ENCODE data around the gene SLC35F6. TPM values are rescaled to one million over a fixed set of nuclear protein-coding genes. Genes with fewer than 3 reads are reported as not detected.
A peak's percentile ranks its signal among the peaks of the same experiment; 100 is the strongest.

Gene SLC35F6
- total RNA-seq, 1 donor from 2014 or later: 5.6 TPM

DNA sequence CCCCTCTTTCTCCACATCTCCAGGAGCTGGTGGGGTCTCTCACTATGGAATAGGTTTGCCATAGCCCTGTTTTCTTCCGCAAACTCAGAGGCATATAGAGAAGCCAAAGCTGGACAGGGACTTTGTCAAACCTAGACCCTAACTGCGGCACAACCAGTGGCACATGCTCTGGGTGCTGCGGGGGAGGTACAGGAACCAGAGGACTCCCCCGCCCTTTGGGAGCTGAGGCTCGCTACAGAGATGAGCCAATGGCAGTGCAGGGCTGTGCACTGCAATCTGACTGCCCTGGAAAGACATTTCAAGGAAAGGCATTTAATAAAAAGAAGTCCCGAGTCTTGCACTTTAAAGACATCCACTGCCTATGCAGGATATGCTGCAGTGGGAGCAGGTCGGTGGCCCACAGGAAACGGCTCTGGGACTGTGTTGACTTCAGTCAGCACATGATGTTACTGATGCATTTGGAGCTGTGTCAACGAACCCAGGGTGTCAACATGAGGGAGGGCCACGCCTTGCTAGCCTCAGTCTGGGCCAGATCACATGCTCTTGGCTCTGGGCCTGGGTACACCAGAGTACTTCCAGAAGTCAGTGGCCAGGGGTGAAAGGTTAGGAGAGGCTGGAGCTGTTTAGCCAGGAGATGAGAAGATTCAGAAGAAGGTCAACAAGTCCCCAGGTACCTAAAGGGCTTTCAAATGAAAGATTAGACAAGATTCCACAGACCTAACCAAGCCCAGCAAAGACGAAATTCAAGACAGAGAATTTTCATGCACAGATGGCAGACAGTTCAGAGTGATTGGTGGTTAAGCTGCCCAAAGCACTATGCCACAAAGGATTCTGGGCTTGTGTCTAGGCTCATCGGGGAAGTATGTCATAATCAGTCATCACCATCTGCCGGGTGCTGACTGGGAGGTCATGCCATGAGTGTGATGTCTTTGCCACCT is 8.2 kb downstream of the SLC35F6 start:
- peaks cover 29% of the 10 kb centered on the region for H4K20me1 ChIP-seq (ENCODE audit: low read depth)
- TF ChIP-seq EZH2 (IDR thresholded peaks at IDR 0.05) (no peak), EZH2phosphoT487 (IDR thresholded peaks at IDR 0.05) (no peak), CTCF (IDR thresholded peaks at IDR 0.05) (no peak)
- no peaks in the 10 kb centered on the region for H3K9me3 ChIP-seq (ENCODE audit: low read depth)
- H3K4me3 Mint-ChIP-seq: no peak overlapping the region
- peaks cover 5% of the 10 kb centered on the region for H3K4me1 Mint-ChIP-seq
- peaks cover 5% of the 10 kb centered on the region for H3K36me3 Mint-ChIP-seq
- no peak overlapping the region for H3K9ac ChIP-seq
- no peaks in the 10 kb centered on the region for H3K79me2 ChIP-seq (ENCODE audit: low read depth)
- H3K27ac ChIP-seq: no peak overlapping the region
- no peaks in the 10 kb centered on the region for H3F3A ChIP-seq (ENCODE audit: low read depth)
- peaks cover 5% of the 10 kb centered on the region for H3K27me3 Mint-ChIP-seq (ENCODE audit: insufficient read depth, low read depth)
- H3K4me1 ChIP-seq: peaks cover under 1% of the 10 kb centered on the region
- H3K4me3 ChIP-seq: no peak overlapping the region
- DNase-seq (ENCODE audit: low spot score): no peak
- H3K27me3 ChIP-seq: no peaks in the 10 kb centered on the region
- no peaks in the 10 kb centered on the region for H3K9me3 Mint-ChIP-seq
- no peaks in the 10 kb centered on the region for H3K36me3 ChIP-seq
- no peak overlapping the region for H3K4me2 ChIP-seq
- H2AFZ ChIP-seq (replicated peaks): no peak overlapping the region
- no peak overlapping the region for H3K27ac Mint-ChIP-seq

DNA sequence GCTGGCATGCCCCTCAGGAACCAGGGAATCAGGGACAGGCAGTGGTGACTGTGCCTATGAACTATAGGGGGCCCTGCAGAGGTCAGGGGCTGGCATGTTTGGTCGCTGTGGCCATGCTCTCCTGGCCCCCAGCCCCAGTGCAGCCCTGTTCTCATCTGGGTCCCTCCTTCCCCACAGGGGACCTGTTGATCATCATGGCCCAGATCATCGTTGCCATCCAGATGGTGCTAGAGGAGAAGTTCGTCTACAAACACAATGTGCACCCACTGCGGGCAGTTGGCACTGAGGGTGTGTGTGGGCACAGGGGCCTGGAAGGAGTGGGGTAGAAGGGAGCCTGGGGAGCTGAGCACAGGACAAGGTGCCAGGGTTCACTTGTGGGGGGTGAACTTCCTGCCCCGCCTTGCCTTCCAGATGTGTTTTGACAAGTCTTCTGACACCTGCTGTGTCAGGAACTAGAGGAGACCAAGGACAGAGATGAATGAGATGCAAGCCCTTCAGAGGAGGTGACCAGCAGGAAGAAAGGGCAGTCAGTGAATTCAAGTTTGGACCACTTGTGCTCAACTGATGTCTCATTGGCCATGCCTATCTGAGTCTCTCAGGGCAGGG is 12.2 kb downstream of the SLC35F6 start:
- DNase-seq (ENCODE audit: low spot score): no peak
- no peaks in the 10 kb centered on the region for H3K36me3 ChIP-seq

DNA sequence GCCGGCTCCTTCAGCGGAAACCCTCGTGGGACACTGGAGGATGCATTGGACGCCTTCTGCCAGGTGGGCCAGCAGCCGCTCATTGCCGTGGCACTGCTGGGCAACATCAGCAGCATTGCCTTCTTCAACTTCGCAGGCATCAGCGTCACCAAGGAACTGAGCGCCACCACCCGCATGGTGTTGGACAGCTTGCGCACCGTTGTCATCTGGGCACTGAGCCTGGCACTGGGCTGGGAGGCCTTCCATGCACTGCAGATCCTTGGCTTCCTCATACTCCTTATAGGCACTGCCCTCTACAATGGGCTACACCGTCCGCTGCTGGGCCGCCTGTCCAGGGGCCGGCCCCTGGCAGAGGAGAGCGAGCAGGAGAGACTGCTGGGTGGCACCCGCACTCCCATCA is 14.0 kb downstream of the SLC35F6 start:
- TF ChIP-seq EZH2 (IDR thresholded peaks at IDR 0.05) (no peak), EZH2phosphoT487 (IDR thresholded peaks at IDR 0.05) (no peak), CTCF (IDR thresholded peaks at IDR 0.05) (no peak)
- no peak overlapping the region for H3K27ac ChIP-seq
- Mint-ChIP-seq H3K4me1 (no peaks in the 10 kb centered on the region), H3K9me3 (no peaks in the 10 kb centered on the region), H3K27me3 (ENCODE audit: insufficient read depth, low read depth) (peaks cover 12% of the 10 kb centered on the region), H3K36me3 (peaks cover 24% of the 10 kb centered on the region), H3K27ac (no peak overlapping the region), H3K4me3 (no peak overlapping the region)
- H3K79me2 ChIP-seq (ENCODE audit: low read depth): no peaks in the 10 kb centered on the region
- no peak for DNase-seq (ENCODE audit: low spot score)
- H3K36me3 ChIP-seq: no peaks in the 10 kb centered on the region
- H3K4me2 ChIP-seq: no peak overlapping the region
- no peaks in the 10 kb centered on the region for H3K27me3 ChIP-seq
- no peaks in the 10 kb centered on the region for H3F3A ChIP-seq (ENCODE audit: low read depth)
- H3K4me3 ChIP-seq: no peak overlapping the region
- no peaks in the 10 kb centered on the region for H3K4me1 ChIP-seq
- H3K9me3 ChIP-seq (ENCODE audit: low read depth): no peaks in the 10 kb centered on the region
- H2AFZ ChIP-seq (replicated peaks): no peak overlapping the region
- no peak overlapping the region for H3K9ac ChIP-seq
- H4K20me1 ChIP-seq (ENCODE audit: low read depth): no peaks in the 10 kb centered on the region

More for the DNA sequence above, 12.2 kb downstream of the SLC35F6 start:
- H3K4me3 Mint-ChIP-seq: no peak overlapping the region
- H3K27me3 Mint-ChIP-seq (ENCODE audit: insufficient read depth, low read depth): peaks cover 9% of the 10 kb centered on the region
- peak overlapping the region; percentile 85 for H3K27ac Mint-ChIP-seq
- no peaks in the 10 kb centered on the region for H3K4me1 ChIP-seq
- H3F3A ChIP-seq (ENCODE audit: low read depth): no peaks in the 10 kb centered on the region
- no peak overlapping the region for H3K4me3 ChIP-seq
- H3K9me3 Mint-ChIP-seq: no peaks in the 10 kb centered on the region
- H3K27me3 ChIP-seq: no peaks in the 10 kb centered on the region
- no peaks in the 10 kb centered on the region for H3K4me1 Mint-ChIP-seq
- H3K9me3 ChIP-seq (ENCODE audit: low read depth): no peaks in the 10 kb centered on the region
- H3K9ac ChIP-seq: no peak overlapping the region
- H2AFZ ChIP-seq (replicated peaks): no peak overlapping the region
- H4K20me1 ChIP-seq (ENCODE audit: low read depth): peaks cover 6% of the 10 kb centered on the region
- TF ChIP-seq CTCF (IDR thresholded peaks at IDR 0.05): no peak
- H3K4me2 ChIP-seq: no peak overlapping the region
- no peaks in the 10 kb centered on the region for H3K79me2 ChIP-seq (ENCODE audit: low read depth)
- H3K36me3 Mint-ChIP-seq: peaks cover 21% of the 10 kb centered on the region
- H3K27ac ChIP-seq: no peak overlapping the region
